ENCODE data around the gene CABLES2. TPM values are rescaled to one million over a fixed set of nuclear protein-coding genes. Genes with fewer than 3 reads are reported as not detected.

Gene CABLES2
- total and polyA plus RNA-seq, 2 donors (not counting 3 experiments of a cell fraction or from before 2014, with no cell fraction given), result 7.8 to 9.9 TPM

- FAIRE-seq (no peak), DNase-seq (ENCODE audit: low read depth, low spot score) (no peak)
- Histone ChIP-seq H4K20me1 (replicated peaks; ENCODE audit: control insufficient read depth, extremely low read depth, insufficient read depth, low read length) (no peaks in the 10 kb centered on the region), H3K4me1 (ENCODE audit: control insufficient read depth, extremely low read depth, insufficient read depth, low read length) (peaks cover 42% of the 10 kb centered on the region), H3K9me3 (replicated peaks; ENCODE audit: control insufficient read depth, insufficient read depth, low read length) (no peaks in the 10 kb centered on the region), H3K9ac (replicated peaks; ENCODE audit: extremely low read depth, insufficient read depth, low read length) (no peak overlapping the region), H2AFZ (ENCODE audit: low read depth, low read length) (no peak overlapping the region), H3K4me3 (replicated peaks in 1 of 3; ENCODE audit: insufficient read depth in 1 of 3, low read depth in 1 of 3, low read length in 3 of 3) (no peak overlapping the region), H3K36me3 (ENCODE audit: control insufficient read depth in 2 of 2, extremely low read depth in 1 of 2, insufficient read depth in 2 of 2, low read length in 2 of 2) (peaks cover 2 to 14% of the 10 kb centered on the region in 2 experiments), H3K27me3 (ENCODE audit: control insufficient read depth in 2 of 2, insufficient read depth in 2 of 2, low read length in 2 of 2) (no peaks in the 10 kb centered on the region), H3K4me2 (ENCODE audit: insufficient read depth, low read length) (no peak overlapping the region), H3K9me1 (replicated peaks; ENCODE audit: control insufficient read depth, extremely low read depth, insufficient read depth, low read length) (no peaks in the 10 kb centered on the region), H3K79me2 (ENCODE audit: control insufficient read depth, insufficient read depth, low read length) (peaks cover 62% of the 10 kb centered on the region), H3K27ac (ENCODE audit: insufficient read depth, low read depth, low read length) (no peak overlapping the region)
- ChIA-PET POLR2A (no interaction called here), CTCF (interaction anchor here (1.0 kb wide), 1 partner anchor 21 kb away, joined by 3 read pairs; no protein-coding TSS in a partner anchor)
- TF ChIP-seq, protein P1, sequence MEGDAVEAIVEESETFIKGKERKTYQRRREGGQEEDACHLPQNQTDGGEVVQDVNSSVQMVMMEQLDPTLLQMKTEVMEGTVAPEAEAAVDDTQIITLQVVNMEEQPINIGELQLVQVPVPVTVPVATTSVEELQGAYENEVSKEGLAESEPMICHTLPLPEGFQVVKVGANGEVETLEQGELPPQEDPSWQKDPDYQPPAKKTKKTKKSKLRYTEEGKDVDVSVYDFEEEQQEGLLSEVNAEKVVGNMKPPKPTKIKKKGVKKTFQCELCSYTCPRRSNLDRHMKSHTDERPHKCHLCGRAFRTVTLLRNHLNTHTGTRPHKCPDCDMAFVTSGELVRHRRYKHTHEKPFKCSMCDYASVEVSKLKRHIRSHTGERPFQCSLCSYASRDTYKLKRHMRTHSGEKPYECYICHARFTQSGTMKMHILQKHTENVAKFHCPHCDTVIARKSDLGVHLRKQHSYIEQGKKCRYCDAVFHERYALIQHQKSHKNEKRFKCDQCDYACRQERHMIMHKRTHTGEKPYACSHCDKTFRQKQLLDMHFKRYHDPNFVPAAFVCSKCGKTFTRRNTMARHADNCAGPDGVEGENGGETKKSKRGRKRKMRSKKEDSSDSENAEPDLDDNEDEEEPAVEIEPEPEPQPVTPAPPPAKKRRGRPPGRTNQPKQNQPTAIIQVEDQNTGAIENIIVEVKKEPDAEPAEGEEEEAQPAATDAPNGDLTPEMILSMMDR (IDR thresholded peaks at IDR 0.05; ENCODE audit: extremely low read depth in 1 of 2, insufficient read depth in 1 of 2, low read depth in 1 of 2, low read length in 2 of 2), result no peak
- TF ChIP-seq EZH2 (IDR thresholded peaks at IDR 0.05; ENCODE audit: borderline replicate concordance, low read depth, low read length, severe bottlenecking) (no peak), MAX (IDR thresholded peaks at IDR 0.05; ENCODE audit: insufficient read depth, insufficient read length) (no peak), POLR2A (IDR thresholded peaks at IDR 0.05; ENCODE audit: low read depth, low read length) (no peak), FOS (IDR thresholded peaks at IDR 0.05; ENCODE audit: borderline replicate concordance, insufficient read depth, low read length) (no peak), POLR2AphosphoS5 (IDR thresholded peaks at IDR 0.05; ENCODE audit: insufficient read depth, low read depth, low read length) (no peak), GATA2 (IDR thresholded peaks at IDR 0.05; ENCODE audit: insufficient read depth, insufficient read length, low read depth, low read length) (no peak), JUN (IDR thresholded peaks at IDR 0.05; ENCODE audit: borderline replicate concordance, insufficient read depth, insufficient read length, low read depth) (no peak), MYC (IDR thresholded peaks at IDR 0.05; ENCODE audit: low read depth, low read length) (no peak)
- dilution Hi-C loops (cut with MboI; ENCODE audit: extremely low pct_ligation_motif_present, low sequenced_read_pairs), result no loop called here
- intact Hi-C loops (cut with micrococcal nuclease), result no loop called here
- no TSS peak for BruUV-seq (replicated peaks)
Measured at GRCh38 chr20:62354031-62354808, 52.9 kb downstream of the CABLES2 start.
